ENCODE results near the gene PPIL3.
A peak's percentile ranks its signal among the peaks of the same experiment; 100 is the strongest.

PPIL3 gene

GRCh38 chr2:200860092-200860795, 28.6 kb downstream of the PPIL3 start:
- DNase-seq, result no peak

GRCh38 chr2:200856806-200857205, 32.1 kb downstream of the PPIL3 start:
- DNase-seq, result no peak

- DNase-seq, result no peak
Observed at GRCh38 chr2:200852605-200853004, 36.3 kb downstream of the PPIL3 start.

DNA sequence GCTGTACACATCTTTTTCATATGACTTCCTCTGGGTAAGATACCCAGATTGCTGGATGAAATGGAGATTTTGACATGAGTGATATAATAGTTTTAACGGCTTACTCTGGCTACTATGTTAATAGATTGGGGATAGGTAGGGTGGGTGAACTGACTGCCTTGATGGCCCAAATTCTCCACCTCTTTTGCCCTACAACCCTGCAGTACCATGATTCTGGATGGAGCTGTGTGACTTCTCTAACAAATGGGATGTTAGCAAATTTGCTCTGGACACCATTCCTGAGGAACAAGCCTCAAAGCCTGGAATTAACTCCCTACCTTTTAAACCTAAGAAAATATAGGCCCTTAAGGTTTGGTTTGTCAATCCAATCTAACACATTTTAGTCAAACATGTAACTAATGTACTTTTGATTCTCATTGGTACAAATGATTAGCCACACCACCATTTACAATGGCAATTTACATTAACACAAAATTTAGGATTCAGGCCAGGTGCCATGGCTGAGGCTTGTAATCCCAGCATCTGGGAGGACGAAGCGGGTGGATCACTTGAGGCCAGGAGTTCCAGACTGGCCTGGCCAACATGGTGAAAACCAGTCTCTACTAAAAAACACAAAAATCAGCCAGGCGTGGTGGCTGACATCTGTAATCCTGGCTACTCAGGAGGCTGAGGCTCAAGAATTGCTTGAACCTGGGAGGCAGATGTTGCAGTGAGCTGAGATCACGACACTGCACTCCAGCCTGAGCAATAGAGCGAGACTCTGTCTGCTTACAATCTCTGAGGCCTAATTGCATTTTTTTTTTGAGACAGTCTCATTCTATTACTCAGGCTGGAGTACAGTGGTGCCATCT, 37.3 kb downstream of the PPIL3 start:
- no peak for DNase-seq

- no peak for DNase-seq
Observed at GRCh38 chr2:200850512-200851256, 38.2 kb downstream of the PPIL3 start.

DNA sequence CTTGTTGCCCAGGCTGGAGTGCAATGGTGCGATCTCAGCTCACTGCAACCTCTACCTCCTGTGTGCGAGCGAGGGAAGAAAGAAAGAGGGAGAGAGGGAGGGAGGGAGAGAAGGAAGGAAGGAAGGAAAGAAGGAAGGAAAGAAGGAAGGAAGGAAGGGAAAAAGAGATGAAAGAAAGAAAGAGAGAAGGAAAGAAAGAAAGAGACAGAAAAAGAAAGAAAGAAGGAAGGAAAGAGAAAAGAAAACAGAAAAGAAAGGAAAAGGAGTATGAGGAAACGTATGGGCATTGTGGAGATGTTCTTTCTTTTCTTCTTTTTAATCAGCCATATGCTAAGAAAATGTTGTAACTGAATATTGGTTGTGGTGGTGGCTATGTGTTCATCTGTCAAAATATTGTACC, 40.9 kb downstream of the PPIL3 start:
- no peak for DNase-seq

- DNase-seq, result peak; percentile 16
Observed at GRCh38 chr2:200847269-200847668, 41.6 kb downstream of the PPIL3 start.

- no peak for DNase-seq
Observed at GRCh38 chr2:200845669-200846325, 43.1 kb downstream of the PPIL3 start.

- no peak for DNase-seq
Observed at GRCh38 chr2:200845194-200845593, 43.7 kb downstream of the PPIL3 start.

DNA sequence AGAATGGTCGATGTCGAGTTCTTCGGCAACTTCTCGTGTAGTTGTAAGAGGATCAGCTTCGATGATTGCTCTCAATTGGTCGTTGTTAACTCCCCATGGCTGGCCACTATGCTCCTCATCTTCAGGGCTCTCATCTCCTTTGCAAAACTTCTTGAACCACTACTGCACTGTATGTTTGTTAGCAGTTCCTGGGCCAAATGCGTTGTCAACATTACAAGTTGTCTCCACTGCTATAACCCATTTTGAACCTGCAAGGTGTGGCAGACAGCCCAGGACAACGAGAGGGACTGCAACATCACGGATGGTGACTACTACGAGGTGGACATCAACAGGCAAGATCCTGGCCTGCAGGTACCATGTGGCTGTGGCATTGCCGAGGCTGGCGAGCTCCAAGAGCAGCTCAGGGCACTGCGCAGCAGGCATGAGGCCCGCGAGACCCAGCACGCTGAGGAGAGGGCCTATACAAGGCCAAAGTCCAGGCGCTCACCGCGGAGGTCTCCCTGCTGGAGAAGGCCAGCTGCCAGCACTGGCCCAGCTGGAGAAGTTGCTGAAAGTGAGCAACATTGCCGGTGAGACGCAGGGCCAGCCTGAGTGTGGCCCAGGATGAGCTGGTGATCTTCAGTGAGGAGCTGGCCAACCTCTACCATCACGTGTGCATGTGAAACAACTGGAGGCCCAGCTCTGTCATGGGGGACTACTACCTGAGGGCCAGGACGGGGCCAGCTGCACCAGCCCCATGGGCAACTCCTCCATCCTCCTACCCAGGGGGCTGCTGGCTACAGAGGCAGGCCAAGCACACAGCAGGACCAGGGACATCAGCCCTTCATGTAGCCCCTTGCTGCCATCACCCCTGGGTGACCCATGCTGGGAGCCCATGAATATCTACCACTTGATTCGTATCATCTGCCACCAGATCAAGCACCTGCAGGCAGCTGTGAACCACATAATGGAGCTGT, 44.6 kb downstream of the PPIL3 start:
- no peak for DNase-seq

DNA sequence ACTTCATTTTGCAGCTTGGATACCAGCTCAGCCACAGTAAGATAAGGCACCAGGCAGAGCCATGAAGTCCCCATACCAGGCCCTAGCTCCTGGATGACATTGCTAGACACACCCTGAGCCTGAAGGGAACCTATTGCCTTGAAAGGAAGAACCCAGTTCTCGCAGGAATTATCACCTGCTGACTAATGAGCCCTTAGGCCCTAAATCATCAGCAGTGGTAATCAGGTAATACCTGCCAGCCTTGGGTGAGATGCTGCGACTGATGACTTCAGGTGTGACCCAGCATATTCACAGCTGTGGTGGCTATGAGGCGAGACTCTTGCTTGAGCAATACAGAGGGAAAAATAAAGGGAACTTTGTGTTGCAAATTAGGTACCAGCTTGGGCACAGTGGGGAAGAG, 49.4 kb downstream of the PPIL3 start:
- no peak for DNase-seq

- DNase-seq, result no peak
Observed at GRCh38 chr2:200834701-200835100, 54.2 kb downstream of the PPIL3 start.

GRCh38 chr2:200829258-200829655, 59.6 kb downstream of the PPIL3 start:
- no peak for DNase-seq

DNA sequence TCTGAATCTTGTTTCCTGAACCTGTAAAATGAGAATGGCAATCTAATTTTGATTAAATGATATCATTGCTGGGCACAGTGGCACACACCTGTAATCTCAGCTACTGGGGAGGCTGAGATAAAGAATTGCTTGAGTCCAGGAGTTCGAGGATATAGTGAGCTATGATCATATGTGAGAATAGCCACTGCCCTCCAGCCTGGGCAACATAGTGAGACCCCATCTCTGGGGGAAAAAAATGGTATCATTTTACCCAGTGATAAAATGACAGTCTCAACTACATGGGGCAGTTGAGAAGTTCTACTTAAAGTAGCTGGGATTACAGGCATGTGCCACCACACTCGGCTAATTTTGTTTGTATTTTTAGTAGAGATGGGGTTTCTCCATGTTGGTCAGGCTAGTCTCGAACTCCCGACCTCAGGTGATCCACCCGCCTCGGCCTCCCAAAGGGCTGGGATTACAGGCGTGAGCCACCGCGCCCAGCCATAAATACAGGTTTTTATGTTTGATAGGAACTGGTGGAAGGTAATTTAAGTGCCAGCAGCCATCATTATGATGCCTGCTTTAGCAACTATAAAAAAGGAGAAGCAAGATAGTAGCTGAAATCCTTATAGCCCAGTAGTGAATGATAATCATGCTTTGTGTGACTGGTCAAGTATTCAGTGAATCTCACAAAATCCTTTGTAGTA, 60.2 kb downstream of the PPIL3 start:
- no peak for DNase-seq

- DNase-seq, result no peak
Observed at GRCh38 chr2:200828104-200828503, 60.8 kb downstream of the PPIL3 start.

DNA sequence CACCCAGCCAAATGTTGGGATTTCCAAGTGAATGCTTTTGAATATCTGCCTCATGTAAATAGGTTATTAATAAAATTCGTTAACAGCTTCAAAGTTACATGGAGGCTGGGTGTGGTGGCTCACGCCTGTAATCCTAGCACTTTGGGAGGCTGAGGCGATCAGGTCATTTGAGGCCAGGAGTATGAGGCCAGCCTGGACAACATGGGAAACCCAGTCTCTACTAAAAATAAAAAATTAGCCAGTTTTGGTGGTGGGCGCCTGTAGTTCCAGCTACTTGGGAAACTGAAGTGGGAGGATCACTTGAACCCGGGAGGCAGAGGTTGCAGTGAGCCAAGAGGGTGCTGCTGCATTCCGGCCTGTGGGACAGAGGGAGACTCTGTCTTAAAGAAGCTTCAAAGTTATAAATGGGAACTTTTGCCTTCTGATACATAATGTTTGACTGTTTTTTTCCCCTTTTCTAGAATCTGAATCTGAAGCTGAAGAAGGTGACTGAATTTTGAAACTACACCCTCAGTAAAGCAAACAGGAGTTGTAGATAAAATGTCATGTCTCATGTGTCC, 67.1 kb downstream of the PPIL3 start:
- DNase-seq, result no peak

Measured in MV-4-11 (cell line).